GM23338 (cell line): Measurements from ENCODE around the gene UNC80.

Experiments
- EZH2 ChIP-seq: fragments of 200-600 bp; sonication (generic); IDR thresholded peaks from one replicate; pipeline ENCODE4 v1.8.0; 2017; ENCODE audit warnings: antibody characterized with exemption, mild to moderate bottlenecking, low read depth; ENCODE audit not compliant: unreplicated experiment
- JUNB ChIP-seq: IDR thresholded peaks from one replicate; pipeline ENCODE4 v1.6.1; 2016; ENCODE audit warnings: antibody characterized with exemption; ENCODE audit not compliant: unreplicated experiment
- POLR2AphosphoS5 ChIP-seq: IDR thresholded peaks from 2 replicates; pipeline ENCODE4 v1.6.1; 2016; ENCODE audit warnings: antibody characterized with exemption, low read depth
- TF ChIP-seq, protein P1 (sequence below): IDR thresholded peaks from one replicate; pipeline ENCODE4 v1.6.1; 2018; ENCODE audit warnings: antibody characterized with exemption; ENCODE audit not compliant: unreplicated experiment
- TF ChIP-seq, protein P2 (sequence below), 2 experiments: fragments of 200-600 bp in 1 of 2; sonication (generic) in 1 of 2; conservative IDR thresholded peaks; 2 replicates each; pipeline versions ENCODE4 v1.5.1 to v1.6.1; 2016 to 2017; ENCODE audit warnings: antibody characterized with exemption in 2 of 2, low read depth in 2 of 2, mild to moderate bottlenecking in 2 of 2, moderate library complexity in 1 of 2

DNA sequence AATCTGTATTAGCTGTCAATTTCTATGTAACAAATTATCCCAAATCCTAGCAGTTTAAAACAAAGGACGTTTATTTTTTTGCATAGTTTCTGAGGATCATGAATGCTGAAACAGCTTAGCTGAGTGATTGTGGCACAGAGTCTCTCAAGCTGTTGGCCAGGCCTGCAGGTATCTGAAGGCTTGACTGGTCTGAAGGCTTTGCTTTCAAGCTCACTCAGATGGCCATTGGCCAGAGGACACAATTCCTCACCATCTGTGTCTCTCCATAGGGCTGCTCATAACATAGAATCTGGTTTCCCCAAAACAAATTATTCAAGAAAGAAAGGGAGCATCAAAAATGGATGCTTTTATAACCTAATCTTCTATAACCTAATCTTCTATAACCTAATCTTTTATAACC, 33.7 kb downstream of the UNC80 start:
- TF ChIP-seq, protein P1, sequence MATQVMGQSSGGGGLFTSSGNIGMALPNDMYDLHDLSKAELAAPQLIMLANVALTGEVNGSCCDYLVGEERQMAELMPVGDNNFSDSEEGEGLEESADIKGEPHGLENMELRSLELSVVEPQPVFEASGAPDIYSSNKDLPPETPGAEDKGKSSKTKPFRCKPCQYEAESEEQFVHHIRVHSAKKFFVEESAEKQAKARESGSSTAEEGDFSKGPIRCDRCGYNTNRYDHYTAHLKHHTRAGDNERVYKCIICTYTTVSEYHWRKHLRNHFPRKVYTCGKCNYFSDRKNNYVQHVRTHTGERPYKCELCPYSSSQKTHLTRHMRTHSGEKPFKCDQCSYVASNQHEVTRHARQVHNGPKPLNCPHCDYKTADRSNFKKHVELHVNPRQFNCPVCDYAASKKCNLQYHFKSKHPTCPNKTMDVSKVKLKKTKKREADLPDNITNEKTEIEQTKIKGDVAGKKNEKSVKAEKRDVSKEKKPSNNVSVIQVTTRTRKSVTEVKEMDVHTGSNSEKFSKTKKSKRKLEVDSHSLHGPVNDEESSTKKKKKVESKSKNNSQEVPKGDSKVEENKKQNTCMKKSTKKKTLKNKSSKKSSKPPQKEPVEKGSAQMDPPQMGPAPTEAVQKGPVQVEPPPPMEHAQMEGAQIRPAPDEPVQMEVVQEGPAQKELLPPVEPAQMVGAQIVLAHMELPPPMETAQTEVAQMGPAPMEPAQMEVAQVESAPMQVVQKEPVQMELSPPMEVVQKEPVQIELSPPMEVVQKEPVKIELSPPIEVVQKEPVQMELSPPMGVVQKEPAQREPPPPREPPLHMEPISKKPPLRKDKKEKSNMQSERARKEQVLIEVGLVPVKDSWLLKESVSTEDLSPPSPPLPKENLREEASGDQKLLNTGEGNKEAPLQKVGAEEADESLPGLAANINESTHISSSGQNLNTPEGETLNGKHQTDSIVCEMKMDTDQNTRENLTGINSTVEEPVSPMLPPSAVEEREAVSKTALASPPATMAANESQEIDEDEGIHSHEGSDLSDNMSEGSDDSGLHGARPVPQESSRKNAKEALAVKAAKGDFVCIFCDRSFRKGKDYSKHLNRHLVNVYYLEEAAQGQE = no peak
- no peak for TF ChIP-seq POLR2AphosphoS5
- TF ChIP-seq, protein P2, sequence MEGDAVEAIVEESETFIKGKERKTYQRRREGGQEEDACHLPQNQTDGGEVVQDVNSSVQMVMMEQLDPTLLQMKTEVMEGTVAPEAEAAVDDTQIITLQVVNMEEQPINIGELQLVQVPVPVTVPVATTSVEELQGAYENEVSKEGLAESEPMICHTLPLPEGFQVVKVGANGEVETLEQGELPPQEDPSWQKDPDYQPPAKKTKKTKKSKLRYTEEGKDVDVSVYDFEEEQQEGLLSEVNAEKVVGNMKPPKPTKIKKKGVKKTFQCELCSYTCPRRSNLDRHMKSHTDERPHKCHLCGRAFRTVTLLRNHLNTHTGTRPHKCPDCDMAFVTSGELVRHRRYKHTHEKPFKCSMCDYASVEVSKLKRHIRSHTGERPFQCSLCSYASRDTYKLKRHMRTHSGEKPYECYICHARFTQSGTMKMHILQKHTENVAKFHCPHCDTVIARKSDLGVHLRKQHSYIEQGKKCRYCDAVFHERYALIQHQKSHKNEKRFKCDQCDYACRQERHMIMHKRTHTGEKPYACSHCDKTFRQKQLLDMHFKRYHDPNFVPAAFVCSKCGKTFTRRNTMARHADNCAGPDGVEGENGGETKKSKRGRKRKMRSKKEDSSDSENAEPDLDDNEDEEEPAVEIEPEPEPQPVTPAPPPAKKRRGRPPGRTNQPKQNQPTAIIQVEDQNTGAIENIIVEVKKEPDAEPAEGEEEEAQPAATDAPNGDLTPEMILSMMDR (conservative IDR thresholded peaks at IDR 0.05; ENCODE audit: low read depth in 2 of 2) = no peak
- no peak for TF ChIP-seq EZH2
- no peak for TF ChIP-seq JUNB
